SH-SY5Y (cell line): ENCODE results near the gene CES5A.

Experiments
- GATA2 ChIP-seq: IDR thresholded peaks from 2 replicates; pipeline ENCODE4 v1.6.1; 2011; ENCODE audit warnings: mild to moderate bottlenecking, low read depth, low read length
- GATA3 ChIP-seq: IDR thresholded peaks from 2 replicates; pipeline ENCODE4 v1.6.1; 2011; ENCODE audit warnings: low read depth, mild to moderate bottlenecking, low read length, moderate library complexity

DNA sequence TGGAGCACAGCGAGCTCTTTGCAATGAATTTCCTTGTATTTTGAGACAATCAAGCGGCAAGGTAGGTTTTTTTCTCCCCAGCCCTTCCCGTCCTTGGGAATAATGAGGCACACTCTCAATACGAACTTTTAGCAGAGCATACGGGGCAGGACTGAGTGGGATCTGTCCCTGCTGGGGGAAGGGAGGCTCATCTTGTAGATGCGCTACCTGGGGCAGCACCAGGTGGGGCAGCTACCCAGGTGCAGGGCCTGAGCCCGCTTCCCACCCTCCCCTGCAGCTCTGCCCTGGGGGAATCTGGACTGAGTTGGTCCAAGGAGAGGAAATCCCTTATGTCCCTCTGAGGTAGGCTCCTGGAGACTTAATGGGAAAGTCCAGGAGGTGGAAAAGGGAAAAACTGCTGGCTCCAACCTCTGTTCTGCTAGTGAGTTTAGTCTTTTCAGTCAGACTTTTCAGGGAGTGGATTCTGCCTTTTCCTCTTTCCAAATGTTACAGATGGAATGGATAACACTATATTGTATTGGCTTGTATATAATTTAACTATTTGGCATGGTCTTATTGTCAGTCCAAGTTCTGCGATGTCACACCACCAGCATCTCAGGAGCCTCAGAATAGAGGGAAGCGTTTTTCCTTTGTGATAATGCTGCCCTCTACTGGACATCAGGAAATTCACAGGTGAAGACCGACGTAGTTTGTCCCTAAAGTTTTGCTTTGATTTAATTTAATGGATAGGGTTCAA, 32.6 kb downstream of the CES5A start:
- TF ChIP-seq GATA2 (no peak), GATA3 (no peak)
